Mesendoderm (in vitro differentiated cells): Measurements from ENCODE around the gene GALNT12.

ENCODE experiments used
- DNase-seq: peaks from one replicate; pipeline ENCODE4 v3.0.0; 2013
- H2AK5ac ChIP-seq: 2 replicates; pipeline ENCODE4 v1.6.1; 2013; ENCODE audit warnings: low read length, inconsistent platforms
- H2BK120ac ChIP-seq: 2 replicates; pipeline ENCODE4 v1.6.1; 2013; ENCODE audit warnings: low read depth, mild to moderate bottlenecking, low read length, moderate library complexity, mixed read lengths
- H2BK15ac ChIP-seq: replicated peaks from 2 replicates; pipeline ENCODE4 v1.6.1; 2013; ENCODE audit warnings: low read depth, mild to moderate bottlenecking, moderate library complexity
- H2BK5ac ChIP-seq: 2 replicates; pipeline ENCODE4 v1.6.1; 2013; ENCODE audit warnings: low read length, inconsistent platforms
- H3K18ac ChIP-seq: 2 replicates; pipeline ENCODE4 v1.6.1; 2013; ENCODE audit warnings: mild to moderate bottlenecking, low read length, mixed read lengths
- H3K23ac ChIP-seq: one replicate; pipeline ENCODE4 v1.6.1; 2013; ENCODE audit warnings: low read length
- H3K27ac ChIP-seq: 2 replicates; pipeline ENCODE4 v1.5.1; 2013; ENCODE audit warnings: low read depth, mild to moderate bottlenecking, inconsistent platforms, low read length, moderate library complexity
- H3K27me3 ChIP-seq: 2 replicates; pipeline ENCODE4 v1.6.1; 2013; ENCODE audit warnings: low read length, control low read depth, mild to moderate bottlenecking, inconsistent platforms; ENCODE audit not compliant: insufficient read depth, poor library complexity
- H3K36me3 ChIP-seq: 2 replicates; pipeline ENCODE4 v1.6.1; 2013; ENCODE audit warnings: low read length, inconsistent platforms; ENCODE audit not compliant: control insufficient read depth, insufficient read depth
- H3K4ac ChIP-seq: one replicate; pipeline ENCODE4 v1.6.1; 2013; ENCODE audit warnings: low read depth, mild to moderate bottlenecking, low read length, moderate library complexity
- H3K4me1 ChIP-seq: 2 replicates; pipeline ENCODE4 v1.6.1; 2013; ENCODE audit warnings: low read depth, low read length, inconsistent platforms; ENCODE audit not compliant: control insufficient read depth
- H3K4me2 ChIP-seq: 2 replicates; pipeline ENCODE4 v1.6.1; 2013; ENCODE audit warnings: low read length
- H3K4me3 ChIP-seq: 2 replicates; pipeline ENCODE4 v1.5.1; 2013; ENCODE audit warnings: mild to moderate bottlenecking, low read length
- H3K56ac ChIP-seq: one replicate; pipeline ENCODE4 v1.6.1; 2013; ENCODE audit warnings: low read length
- H3K79me1 ChIP-seq: 2 replicates; pipeline ENCODE4 v1.6.1; 2013; ENCODE audit warnings: low read length, inconsistent platforms
- H3K79me2 ChIP-seq: 2 replicates; pipeline ENCODE4 v1.6.1; 2013; ENCODE audit warnings: mild to moderate bottlenecking, low read length; ENCODE audit not compliant: control insufficient read depth, insufficient read depth
- H3K9ac ChIP-seq: 2 replicates; pipeline ENCODE4 v1.6.1; 2013; ENCODE audit warnings: low read length, inconsistent platforms
- H4K5ac ChIP-seq: one replicate; pipeline ENCODE4 v1.6.1; 2013; ENCODE audit warnings: low read length
- H4K8ac ChIP-seq: one replicate; pipeline ENCODE4 v1.6.1; 2013; ENCODE audit warnings: low read depth, mild to moderate bottlenecking, control low read depth, low read length, moderate library complexity
- WGBS: extraction: QIAGEN DNeasy Blood & Tissue Kit; methylation state at CpG from one replicate; pipeline ENCODE4 v1.1.7; 2013; ENCODE audit warnings: low lambda C conversion rate, missing lambda C conversion rate; ENCODE audit not compliant: insufficient coverage; ENCODE audit errors: extremely low coverage; 5-methylcytosine and 5-hydroxymethylcytosine counted together

Gene GALNT12

GRCh38 chr9:98790842-98791607, 16.4 kb upstream of the GALNT12 start:
- no peak overlapping the region for H3K27ac ChIP-seq

DNA sequence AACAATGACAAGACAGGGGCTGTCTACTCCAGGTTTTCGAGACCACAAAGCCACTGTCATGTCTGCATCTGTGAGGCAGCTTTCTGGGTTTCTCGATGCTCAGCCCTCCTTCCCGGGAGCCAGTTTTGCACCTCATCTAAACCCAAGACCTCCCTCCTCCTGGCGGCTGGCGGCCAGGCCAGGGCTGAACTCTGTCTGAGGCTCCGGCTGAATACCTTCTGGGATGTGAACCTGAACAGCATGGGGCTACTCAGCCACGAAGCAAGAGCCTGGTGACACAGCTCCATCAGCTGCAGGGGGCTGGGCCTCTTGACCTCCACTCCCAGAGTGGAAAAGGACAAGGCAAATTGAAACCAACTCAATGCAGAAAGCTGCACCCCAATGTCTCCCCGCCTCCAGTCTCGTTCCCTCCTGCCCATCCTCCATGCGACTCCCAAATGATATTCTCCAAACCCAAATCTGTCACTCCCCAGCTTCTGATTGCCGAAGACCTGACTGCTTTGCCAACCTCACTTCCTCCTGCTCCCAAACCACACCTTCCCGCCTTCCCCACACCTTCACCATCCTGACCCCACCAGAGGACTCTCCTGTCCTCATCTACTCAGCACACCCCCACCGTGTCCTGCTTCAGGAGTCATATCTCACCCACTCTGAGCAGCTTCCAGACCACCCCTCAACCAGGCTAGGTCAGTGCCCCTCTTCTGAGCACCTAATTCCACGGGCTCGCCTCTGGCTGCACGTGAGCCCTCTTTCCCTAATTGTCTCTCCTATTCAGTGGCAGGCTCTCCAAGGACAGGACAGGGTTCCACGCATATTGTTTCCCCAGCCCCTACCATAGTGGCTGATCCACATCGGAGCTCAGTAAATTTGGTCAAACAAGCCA, 15.6 kb upstream of the GALNT12 start:
- H4K8ac ChIP-seq = no peak overlapping the region
- H2BK120ac ChIP-seq = no peak overlapping the region
- peak; percentile 62 for DNase-seq
- no peak overlapping the region for H2BK5ac ChIP-seq
- no peak overlapping the region for H2BK15ac ChIP-seq
- peaks cover 22% of the 10 kb centered on the region for H3K79me1 ChIP-seq
- H4K5ac ChIP-seq = no peak overlapping the region
- H3K27me3 ChIP-seq = no peaks in the 10 kb centered on the region
- peaks cover 17% of the 10 kb centered on the region for H3K4me1 ChIP-seq
- no peak overlapping the region for H3K4ac ChIP-seq
- peak overlapping the region; percentile 5 for H3K9ac ChIP-seq
- H2AK5ac ChIP-seq = peak overlapping the region; percentile 29
- no peak overlapping the region for H3K18ac ChIP-seq
- H3K56ac ChIP-seq = peak overlapping the region; percentile 20
- no peak overlapping the region for H3K27ac ChIP-seq
- H3K23ac ChIP-seq = no peak overlapping the region
- no peak overlapping the region for H3K4me3 ChIP-seq
- WGBS = no CpG with 5 or more reads among the region's 18 CpGs
- H3K36me3 ChIP-seq = no peaks in the 10 kb centered on the region
- no peak overlapping the region for H3K4me2 ChIP-seq
- H3K79me2 ChIP-seq = peaks cover 15% of the 10 kb centered on the region

More at GRCh38 chr9:98790842-98791607, 16.4 kb upstream of the GALNT12 start:
- Histone ChIP-seq H3K79me2 (peaks cover 15% of the 10 kb centered on the region), H3K79me1 (peaks cover 22% of the 10 kb centered on the region), H3K9ac (peak overlapping the region; percentile 5), H2BK120ac (no peak overlapping the region), H3K4me2 (no peak overlapping the region), H3K18ac (no peak overlapping the region), H3K27me3 (no peaks in the 10 kb centered on the region), H3K4me1 (peaks cover 17% of the 10 kb centered on the region), H2AK5ac (no peak overlapping the region), H2BK15ac (no peak overlapping the region), H2BK5ac (no peak overlapping the region), H3K36me3 (no peaks in the 10 kb centered on the region), H3K23ac (no peak overlapping the region), H3K4me3 (no peak overlapping the region), H4K8ac (no peak overlapping the region), H3K56ac (no peak overlapping the region), H3K4ac (no peak overlapping the region), H4K5ac (no peak overlapping the region)
- DNase-seq = peak; percentile 93
- WGBS = no CpG with 5 or more reads among the region's 10 CpGs

GRCh38 chr9:98793031-98793430, 14.4 kb upstream of the GALNT12 start:
- DNase-seq = no peak
- H3K4me1 ChIP-seq = peaks cover 17% of the 10 kb centered on the region
- H3K9ac ChIP-seq = no peak overlapping the region
- H2AK5ac ChIP-seq = no peak overlapping the region
- H3K4me3 ChIP-seq = no peak overlapping the region
- no peak overlapping the region for H3K4me2 ChIP-seq
- H3K79me2 ChIP-seq = peaks cover 15% of the 10 kb centered on the region
- peaks cover 21% of the 10 kb centered on the region for H3K79me1 ChIP-seq
- no peak overlapping the region for H4K8ac ChIP-seq
- no peak overlapping the region for H3K23ac ChIP-seq
- H3K56ac ChIP-seq = no peak overlapping the region
- no peak overlapping the region for H4K5ac ChIP-seq
- no peak overlapping the region for H2BK120ac ChIP-seq
- H3K36me3 ChIP-seq = no peaks in the 10 kb centered on the region
- no peak overlapping the region for H3K18ac ChIP-seq
- no CpG with 5 or more reads among the region's 2 CpGs for WGBS
- no peak overlapping the region for H3K4ac ChIP-seq
- no peak overlapping the region for H2BK15ac ChIP-seq
- no peak overlapping the region for H3K27ac ChIP-seq
- no peaks in the 10 kb centered on the region for H3K27me3 ChIP-seq
- H2BK5ac ChIP-seq = no peak overlapping the region

GRCh38 chr9:98794802-98795201, 12.7 kb upstream of the GALNT12 start:
- H3K4me3 ChIP-seq = no peak overlapping the region
- peaks cover 17% of the 10 kb centered on the region for H3K4me1 ChIP-seq
- no peaks in the 10 kb centered on the region for H3K27me3 ChIP-seq
- H2BK5ac ChIP-seq = no peak overlapping the region
- peak overlapping the region; percentile 74 for H3K9ac ChIP-seq
- no peak overlapping the region for H4K8ac ChIP-seq
- no CpG with 5 or more reads among the region's 3 CpGs for WGBS
- H3K27ac ChIP-seq = no peak overlapping the region
- no peak overlapping the region for H3K4ac ChIP-seq
- H3K36me3 ChIP-seq = no peaks in the 10 kb centered on the region
- peaks cover 21% of the 10 kb centered on the region for H3K79me1 ChIP-seq
- peaks cover 15% of the 10 kb centered on the region for H3K79me2 ChIP-seq
- H3K18ac ChIP-seq = no peak overlapping the region
- H3K4me2 ChIP-seq = peak overlapping the region; percentile 4
- H4K5ac ChIP-seq = no peak overlapping the region
- no peak overlapping the region for H2BK15ac ChIP-seq
- no peak overlapping the region for H3K23ac ChIP-seq
- H3K56ac ChIP-seq = no peak overlapping the region
- DNase-seq = no peak
- no peak overlapping the region for H2AK5ac ChIP-seq
- no peak overlapping the region for H2BK120ac ChIP-seq

GRCh38 chr9:98795295-98795955, 12.0 kb upstream of the GALNT12 start:
- H3K4ac ChIP-seq = no peak overlapping the region
- no peak overlapping the region for H4K8ac ChIP-seq
- no peak overlapping the region for H2BK15ac ChIP-seq
- H3K4me2 ChIP-seq = peak overlapping the region; percentile 4
- H3K79me2 ChIP-seq = peaks cover 15% of the 10 kb centered on the region
- H3K23ac ChIP-seq = no peak overlapping the region
- H2BK5ac ChIP-seq = no peak overlapping the region
- H3K27me3 ChIP-seq = no peaks in the 10 kb centered on the region
- no peak overlapping the region for H2BK120ac ChIP-seq
- peak overlapping the region; percentile 52 for H3K56ac ChIP-seq
- H3K18ac ChIP-seq = no peak overlapping the region
- H4K5ac ChIP-seq = no peak overlapping the region
- no peak overlapping the region for H3K4me3 ChIP-seq
- H3K4me1 ChIP-seq = peaks cover 17% of the 10 kb centered on the region
- H2AK5ac ChIP-seq = no peak overlapping the region
- no peak overlapping the region for H3K27ac ChIP-seq
- no peak for DNase-seq
- peak overlapping the region; percentile 74 for H3K9ac ChIP-seq
- H3K79me1 ChIP-seq = peaks cover 19% of the 10 kb centered on the region
- H3K36me3 ChIP-seq = no peaks in the 10 kb centered on the region
- WGBS = no CpG with 5 or more reads among the region's 12 CpGs
